ENCODE results near the gene CELSR1.
"Not testable (repeated sequence)": the region's sequence is repeated elsewhere in the genome, so short reads cannot be mapped to it uniquely, and the experiment has no call there.

The CELSR1 gene

DNA sequence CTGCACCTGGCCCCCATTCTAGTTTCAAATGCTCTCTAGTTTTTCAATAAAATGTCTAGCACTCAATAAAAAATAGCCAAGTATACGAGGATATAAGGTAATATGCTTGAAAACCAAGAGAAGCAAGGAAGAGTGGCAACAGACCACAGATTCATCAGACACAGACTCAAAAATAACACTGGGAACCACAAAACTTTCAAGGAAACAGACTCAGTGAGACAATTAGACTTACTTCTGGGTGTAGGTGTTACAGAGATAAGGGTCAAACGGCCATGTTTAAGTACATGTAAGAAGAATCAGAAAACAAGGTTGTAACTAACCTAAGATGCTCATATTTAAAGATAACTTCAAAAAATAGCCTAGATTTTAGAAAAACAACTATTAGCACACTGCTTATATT is 134.9 kb downstream of the CELSR1 start:
- no peak for DNase-seq (ENCODE audit: low read depth in 2 of 2)

DNA sequence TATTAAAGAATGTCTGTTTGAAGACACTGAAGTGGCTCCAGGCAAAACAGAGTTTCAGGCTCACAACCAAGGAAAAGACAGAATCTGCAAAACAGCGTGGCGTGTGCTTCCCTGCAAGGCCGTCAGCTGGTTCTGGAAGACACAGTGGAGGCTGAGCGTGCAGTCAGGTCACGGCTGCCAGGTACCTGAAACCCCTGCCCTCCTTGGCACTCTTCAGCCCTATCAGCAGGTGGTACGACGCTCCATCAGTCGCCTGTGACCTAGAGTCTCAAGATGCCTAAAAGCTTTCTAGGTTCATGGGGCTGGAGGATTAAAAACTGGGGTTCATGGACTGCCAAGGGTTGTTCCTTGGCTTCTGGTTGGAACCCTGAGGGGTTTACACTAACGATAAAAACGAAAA is 136.1 kb downstream of the CELSR1 start:
- DNase-seq (ENCODE audit: low read depth in 2 of 2): no peak

DNA sequence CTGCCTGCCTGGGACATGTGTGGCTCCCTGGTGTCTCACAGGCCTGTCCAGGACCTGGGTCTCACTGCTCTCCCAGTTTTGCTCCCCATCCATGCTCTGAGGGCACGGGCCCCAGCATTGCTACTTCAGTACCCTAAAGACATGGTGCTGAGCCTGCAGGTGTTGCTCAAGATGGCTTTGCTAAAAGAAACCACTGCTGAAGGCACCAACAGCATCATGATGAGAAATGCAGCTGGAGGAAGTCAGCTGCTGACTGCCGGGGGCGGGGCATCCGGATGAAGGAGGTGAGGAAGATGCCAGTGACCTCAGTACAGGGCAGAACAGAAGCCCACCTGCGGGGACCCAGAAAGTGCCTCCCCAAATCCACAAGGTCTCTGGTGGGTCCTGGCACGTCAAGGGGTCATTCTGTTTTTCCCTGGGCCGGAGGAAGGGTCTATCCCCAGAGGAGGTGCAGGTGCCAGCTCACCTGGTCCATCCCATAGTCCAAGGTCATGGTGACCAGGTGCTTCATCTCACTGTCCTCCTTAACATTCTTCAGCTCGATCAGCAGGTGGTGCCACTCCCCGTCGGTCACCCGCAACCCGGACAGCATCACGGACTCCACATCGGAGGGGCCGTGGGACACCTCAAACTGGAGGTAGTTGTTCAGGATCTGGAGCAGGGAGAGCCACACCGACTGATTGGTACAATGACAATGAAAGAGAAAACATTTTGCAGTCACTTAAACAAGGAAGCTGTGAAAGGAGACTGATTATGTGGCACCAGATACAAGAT is 138.0 kb downstream of the CELSR1 start:
- DNase-seq (ENCODE audit: low read depth in 2 of 2): no peak

DNA sequence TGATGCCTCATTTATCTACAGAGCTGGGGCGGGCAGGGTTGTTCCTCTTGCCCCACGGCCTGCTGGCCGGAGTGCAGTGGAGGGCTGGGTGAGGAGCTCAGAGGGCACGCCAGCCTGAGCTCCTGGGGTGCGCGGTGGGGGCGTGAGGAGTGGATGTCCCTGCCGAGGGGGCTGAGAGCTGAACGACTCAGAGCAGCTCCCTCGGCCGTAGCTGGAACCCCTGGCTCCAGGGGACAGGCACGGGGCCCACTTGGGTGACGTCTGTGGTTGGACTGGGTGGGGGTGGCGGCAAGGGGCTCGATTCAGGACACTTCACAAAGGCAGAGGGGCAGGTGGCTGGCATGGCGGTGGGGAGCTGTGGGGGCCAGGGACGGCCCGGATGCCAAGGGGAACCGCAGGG is 139.5 kb downstream of the CELSR1 start:
- no peak for DNase-seq (ENCODE audit: low read depth in 2 of 2)

DNA sequence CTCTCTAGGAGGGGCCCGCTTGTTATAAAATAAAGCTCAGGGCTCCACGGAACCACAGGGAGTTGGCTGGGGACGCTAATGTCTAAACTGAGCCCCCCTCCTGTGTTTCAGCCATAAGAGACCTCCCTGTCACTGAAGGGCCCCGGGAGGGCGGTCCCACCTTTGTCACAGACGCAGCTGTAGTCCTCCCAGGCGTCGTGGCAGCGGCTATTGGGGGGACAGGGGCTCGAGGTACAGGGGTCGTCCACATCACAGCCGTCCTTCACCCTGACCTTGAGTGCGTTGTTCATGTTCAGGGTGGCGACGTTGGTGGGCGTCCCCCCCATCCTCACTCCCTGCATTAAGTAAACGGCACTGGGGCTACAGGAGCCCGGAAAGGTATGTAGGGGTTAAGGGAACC is 139.9 kb downstream of the CELSR1 start:
- DNase-seq (ENCODE audit: low read depth in 2 of 2): no peak

DNA sequence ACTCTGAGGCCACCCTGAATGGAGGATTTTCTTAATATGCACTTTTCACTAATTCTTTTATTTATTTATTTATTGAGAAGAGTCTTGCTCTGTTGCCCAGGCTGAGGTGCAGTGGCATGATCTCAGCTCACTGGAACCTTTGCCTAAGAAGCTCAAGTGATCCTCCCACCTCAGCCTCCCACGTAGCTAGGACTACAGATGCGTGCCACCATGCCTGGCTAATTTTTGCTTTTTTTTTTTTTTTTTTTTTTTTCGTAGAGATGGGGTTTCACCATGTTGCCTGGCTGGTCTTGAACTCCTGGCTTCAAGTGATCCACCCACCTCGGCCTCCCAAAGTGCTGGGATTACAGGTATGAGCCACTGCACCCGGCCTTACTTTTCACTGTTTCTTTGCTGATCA is 140.4 kb downstream of the CELSR1 start:
- not testable (repeated sequence) for DNase-seq (ENCODE audit: low read depth in 2 of 2)

DNA sequence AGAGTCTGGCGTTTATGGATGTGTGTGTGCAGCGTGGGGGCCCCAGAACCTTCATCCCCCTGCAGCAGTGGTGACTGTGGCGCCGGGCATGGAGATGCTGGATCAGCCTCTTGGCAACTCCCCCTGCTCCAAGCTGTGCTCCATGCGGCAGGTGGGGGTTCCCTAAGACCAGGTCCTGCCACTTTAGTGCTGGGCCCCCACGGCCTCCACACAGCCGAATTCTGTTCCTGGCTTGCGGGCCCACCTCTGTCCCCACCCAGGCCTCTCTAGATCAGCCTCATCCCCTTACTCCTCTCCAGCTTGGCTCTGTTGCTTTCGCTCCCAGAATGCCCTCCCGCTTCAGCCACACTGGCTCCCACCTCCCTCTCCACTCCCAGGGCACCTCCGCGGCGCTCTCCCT is 142.3 kb downstream of the CELSR1 start:
- no peak for DNase-seq (ENCODE audit: low read depth in 2 of 2)

DNA sequence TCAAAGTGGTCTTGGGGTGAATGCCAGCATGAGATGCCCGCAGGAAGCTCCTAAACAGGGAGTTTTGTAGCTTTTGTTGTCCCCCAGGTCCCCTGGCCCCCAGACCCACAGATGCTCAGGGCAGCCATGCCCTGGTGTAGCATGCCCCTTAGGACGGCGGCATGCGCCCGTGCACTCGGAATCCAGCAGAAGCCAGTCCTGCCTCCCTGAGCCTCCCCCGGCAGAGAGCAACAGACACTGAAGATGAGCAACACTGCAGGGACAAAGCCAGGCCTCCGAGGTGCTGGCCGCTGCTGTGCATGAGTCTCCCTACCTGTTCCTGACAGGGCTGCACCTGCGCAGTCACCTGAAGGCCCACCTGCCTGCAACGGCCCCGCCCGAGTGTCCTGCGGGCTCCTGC is 142.8 kb downstream of the CELSR1 start:
- no peak for DNase-seq (ENCODE audit: low read depth in 2 of 2)

DNA sequence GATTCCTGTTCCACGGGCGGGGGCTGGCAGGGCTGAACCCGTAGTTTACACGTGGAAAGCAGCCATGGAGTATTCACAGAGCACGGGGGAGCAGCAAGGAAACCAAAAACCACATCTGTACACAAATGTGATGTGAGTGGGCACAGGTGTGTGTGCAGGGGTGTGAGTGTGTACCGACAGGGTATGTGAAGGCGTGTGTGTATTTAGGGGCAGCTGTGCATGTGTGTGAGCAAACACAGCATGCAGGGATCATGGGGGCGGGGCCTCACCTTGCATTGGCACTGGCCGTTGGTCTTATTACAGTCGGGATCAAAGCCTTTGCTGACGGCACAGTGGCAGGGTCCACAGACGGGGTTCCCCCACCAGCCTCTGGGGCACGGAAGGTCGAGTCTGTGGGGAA is 143.5 kb downstream of the CELSR1 start:
- DNase-seq (ENCODE audit: low read depth in 2 of 2): no peak

DNA sequence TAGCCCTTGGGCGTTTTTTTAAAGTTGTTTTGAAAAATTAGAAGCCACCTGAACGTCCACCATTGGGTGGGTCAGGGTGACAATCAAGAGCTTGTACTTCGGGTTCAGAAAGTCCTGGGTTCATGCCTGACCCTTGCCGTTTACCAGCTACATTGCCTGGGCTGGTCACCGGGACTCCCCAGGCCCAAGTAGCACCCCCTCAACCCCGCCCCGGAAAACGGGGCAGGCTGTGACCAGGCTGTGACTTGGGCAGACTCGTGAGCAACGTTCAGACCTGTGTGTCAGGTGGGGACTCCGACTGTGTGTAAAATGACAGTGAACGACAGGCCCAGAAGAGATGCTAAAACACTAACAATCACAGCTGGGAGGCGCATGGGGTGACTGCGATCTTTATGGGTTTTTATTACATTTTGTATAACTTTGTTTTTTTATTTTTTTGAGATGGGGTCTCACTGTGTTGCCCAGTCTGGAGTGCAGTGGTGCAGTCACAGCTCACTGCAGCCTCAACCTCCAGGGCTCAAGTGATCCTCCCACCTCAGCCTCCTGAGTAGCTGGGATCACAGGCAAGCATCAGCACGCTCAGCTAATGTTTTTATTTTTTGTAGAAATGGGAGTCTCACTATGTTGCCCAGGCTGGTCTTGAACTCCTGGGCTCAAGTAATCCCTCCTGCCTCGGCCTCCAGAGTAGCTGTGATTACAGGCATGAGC is 145.1 kb downstream of the CELSR1 start:
- no peak for DNase-seq (ENCODE audit: low read depth in 2 of 2)

DNA sequence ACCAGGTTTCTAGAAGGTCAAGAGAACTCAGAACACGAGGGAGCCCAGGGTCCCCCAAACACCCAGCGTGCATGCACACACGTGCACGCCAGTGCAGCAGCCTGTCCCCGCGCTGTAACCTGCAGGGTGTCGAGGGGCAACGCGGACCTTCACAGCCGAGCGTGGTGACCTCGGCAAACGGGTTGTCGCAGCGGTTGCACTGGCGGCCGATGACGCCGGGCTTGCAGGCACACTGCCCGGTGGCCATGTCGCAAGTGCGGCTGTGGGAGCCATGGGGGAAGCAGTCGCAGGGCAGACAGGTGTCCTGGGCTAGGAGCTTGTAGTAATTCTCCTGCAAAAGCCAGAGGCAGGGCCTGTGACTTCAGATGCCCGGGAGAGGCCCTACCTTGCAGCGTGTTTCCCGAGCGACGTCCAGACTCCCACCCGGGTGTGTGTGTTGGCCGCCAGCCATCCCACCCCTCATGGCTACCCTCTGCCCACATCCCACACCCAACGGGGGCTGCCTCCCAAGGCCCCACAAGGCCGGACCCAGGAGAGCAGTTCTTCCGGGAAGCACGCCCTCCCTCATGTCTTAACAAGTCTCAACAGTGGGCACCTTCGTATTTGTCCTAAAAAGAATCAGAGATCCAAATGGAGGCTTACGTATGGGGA is 145.8 kb downstream of the CELSR1 start:
- no peak for DNase-seq (ENCODE audit: low read depth in 2 of 2)

DNA sequence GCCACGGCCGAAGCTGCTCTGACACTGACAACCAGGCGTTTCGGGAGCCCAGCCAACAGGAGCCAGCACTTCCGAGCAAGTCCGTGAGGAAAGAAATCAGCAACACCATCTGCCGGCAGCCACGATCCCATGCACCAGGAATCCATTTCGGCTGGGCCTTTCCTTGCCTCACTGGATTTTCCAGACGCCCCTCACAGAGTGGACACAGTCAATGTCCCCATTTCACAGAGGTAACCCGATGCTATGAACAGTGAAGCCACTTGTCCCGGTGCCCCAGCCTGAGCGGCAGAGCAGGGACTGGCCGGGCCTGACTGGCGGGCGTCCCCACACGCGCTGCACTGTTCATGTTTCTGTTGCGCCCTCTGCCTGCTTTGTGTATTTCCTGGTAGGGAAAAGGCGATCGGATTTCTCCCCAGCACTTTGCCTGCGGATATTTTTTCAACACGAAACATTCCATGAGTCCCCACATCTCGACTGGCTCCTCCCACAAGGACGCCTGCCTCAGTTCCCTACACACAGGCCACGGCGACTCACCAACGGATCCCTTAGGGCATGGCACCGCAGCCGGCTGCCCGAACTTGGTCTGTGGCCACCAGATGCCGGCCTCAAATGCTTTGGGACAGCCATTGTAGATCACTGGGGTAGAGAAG is 146.6 kb downstream of the CELSR1 start:
- DNase-seq (ENCODE audit: low read depth in 2 of 2): no peak

DNA sequence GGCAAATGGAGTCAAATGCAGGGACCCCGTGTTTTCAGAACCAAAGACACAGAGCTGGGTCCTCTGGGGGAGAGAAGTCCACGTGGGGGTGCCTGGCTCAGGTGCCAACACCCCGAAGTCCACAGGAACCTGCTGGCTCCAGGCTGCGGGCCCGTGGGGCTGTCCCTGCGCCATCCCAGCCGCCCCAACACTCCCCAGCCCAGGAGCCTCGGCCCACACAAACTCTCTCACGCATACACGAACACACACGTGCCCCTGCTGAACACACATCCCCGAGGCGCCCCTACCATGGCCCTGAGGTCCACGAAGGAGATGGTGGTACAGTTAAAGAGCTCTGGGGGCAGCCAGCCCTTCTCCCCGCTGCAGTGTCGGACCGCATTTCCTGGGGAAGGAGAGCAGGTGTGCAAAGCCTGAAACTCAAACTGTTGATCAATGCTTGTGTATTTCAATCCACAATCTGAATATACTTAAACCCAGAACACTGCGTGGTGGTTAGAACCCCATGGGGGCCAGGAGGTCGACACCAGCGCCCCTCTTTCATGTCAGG is 147.2 kb downstream of the CELSR1 start:
- DNase-seq (ENCODE audit: low read depth in 2 of 2): no peak

DNA sequence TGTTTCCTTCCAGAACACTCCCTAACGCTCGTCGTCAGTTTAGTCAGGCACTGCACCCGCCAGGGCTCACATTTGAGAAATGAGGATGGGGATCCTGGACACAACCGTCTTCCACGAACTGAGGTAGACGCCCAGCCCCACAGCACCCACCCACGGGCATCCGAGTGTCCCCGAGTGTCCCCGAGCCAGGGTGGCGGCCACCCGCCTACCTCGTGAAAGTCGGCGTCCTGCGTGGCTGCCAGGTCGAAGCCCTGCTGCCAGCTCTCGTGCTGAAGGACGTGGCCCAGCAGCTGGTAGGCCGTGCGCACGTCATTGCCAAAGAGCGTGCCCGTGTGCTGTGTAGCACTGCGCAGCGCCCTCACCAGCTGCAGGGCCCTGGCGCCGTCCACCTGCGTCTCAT is 148.3 kb downstream of the CELSR1 start:
- no peak for DNase-seq (ENCODE audit: low read depth in 2 of 2)

DNA sequence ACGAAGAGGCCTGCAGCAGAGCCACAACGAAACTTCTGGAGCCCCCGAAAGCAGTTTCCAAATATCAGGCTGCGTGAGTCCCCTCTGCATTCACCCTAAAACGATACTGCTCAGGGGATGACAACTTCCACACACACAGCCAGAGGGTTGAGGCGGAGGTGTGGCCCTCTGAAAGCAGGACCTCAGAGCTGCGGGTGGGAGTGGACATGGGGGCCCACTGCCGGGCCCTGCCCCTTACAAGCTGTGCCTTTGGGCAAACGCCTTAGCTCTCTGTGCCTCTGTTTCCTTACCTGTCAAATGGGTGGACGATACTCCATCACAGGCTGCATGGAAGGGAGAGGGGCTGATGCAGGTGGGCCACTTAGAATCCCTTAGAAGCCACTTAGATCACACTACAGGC is 148.8 kb downstream of the CELSR1 start:
- no peak for DNase-seq (ENCODE audit: low read depth in 2 of 2)

DNA sequence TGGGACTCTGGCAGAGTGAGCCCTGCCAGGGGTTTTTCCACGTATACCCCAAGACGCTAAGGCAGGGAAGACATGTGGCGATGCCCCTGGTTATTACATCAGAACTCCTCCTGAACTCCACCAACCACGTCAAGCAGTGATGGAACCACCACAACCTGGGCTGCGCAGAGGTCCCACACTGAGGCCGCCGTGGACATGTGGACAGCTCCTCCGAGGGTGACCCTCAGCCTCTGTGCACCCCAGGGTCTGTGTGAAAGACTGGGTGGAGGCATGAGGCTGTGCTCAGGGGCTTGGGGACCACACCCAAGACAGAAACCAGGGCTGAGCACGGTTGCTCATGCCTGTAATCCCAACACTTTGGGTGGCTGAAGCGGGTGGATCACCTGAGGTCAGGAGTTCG is 149.7 kb downstream of the CELSR1 start:
- DNase-seq (ENCODE audit: low read depth in 2 of 2): no peak

DNA sequence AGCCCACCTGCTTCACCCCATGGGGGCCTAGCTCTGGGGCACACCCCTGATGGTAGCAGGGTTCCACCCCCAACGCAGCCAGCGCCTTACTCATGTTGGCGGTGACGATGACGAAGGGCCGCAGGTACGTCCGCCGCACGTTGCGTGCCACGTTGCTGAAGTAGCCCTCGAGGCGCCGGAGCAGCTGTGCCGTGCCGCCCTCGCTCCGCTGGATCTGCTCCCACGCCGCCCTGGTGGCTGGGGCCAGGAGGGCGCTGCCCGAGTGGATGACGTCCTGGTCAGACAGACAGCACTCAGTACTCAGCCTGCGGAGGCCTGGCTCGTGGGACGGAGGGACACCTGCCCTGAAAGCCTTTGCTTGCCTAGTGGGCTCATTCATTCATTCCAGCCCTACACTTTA is 151.1 kb downstream of the CELSR1 start:
- no peak for DNase-seq (ENCODE audit: low read depth in 2 of 2)

DNA sequence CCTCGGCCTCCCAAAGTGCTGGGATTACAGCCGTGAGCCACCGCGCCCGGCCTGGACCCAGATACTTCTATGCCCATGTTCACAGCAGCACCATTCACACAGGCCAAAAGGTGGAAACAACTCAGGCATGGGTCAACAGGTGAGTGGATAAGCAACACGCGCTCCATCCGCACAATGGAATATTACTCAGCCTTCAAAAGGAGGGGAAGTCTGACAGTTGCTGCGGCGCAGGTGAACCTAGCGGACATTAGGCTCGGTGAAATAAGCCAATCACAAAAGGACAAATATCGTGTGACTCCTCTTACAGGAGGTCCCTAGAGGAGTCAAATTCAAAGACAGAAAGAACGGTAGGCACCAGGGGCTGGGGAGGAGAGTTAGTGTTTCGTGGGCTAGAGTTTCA is 154.9 kb downstream of the CELSR1 start:
- no peak for DNase-seq (ENCODE audit: low read depth in 2 of 2)

DNA sequence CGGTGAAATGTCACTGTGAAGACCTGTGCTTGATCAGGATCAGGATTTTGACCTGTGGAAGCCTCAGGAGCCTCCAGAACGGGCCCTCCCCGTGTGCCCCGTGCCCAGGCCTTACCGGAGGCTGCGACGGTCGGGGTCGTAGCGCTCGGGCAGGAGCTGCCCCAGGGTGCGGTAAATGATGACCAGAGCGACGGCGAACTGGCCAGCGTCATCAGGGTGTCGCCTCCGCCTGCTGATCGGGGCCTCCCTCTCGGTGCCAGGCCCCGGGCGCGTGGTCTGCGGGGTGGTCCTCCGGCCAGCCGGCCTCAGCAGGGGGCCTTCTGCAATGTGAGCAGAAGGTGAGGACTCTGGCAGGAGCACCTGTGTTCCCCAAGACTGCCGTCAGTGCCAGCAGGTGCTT is 155.7 kb downstream of the CELSR1 start:
- no peak for DNase-seq (ENCODE audit: low read depth in 2 of 2)

DNA sequence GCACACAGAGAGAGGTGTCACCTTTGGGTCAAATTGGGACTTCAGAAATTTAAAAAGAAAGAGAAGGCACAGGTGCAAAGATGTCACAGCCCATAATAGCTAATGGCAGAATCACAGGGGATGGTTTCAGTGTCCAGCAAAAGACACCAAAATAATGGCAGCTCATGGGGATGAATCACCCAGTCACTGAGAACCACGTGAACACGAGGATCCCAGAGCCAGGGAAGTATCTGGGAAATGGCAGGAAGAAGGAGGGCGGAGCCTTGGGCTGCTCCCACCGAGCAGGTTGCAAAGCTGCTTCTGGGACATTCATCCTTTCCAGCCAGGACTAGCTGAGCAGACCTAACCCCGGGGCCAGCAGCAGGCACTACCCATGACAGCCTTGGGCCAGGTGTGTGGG is 156.3 kb downstream of the CELSR1 start:
- no peak for DNase-seq (ENCODE audit: low read depth in 2 of 2)

DNA sequence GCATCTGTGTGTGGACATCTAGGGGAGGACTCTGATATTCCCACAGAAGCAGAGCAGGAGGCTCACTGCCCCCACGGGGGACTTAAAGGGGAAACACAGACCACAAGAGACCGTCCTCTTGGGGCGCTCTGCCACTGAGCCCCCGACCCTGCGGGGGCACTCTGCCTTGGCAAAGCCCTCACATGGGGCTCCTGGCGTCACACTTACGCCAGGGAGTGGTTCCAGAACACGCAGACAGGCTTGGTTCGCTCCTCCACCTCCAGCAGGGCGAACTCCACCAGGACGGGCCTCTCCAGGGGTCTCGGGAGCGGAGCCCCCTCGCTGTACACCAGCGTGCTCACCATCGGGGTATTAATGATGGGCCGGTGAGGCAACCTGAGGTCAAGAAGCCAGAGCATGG is 156.8 kb downstream of the CELSR1 start:
- no peak for DNase-seq (ENCODE audit: low read depth in 2 of 2)

DNA sequence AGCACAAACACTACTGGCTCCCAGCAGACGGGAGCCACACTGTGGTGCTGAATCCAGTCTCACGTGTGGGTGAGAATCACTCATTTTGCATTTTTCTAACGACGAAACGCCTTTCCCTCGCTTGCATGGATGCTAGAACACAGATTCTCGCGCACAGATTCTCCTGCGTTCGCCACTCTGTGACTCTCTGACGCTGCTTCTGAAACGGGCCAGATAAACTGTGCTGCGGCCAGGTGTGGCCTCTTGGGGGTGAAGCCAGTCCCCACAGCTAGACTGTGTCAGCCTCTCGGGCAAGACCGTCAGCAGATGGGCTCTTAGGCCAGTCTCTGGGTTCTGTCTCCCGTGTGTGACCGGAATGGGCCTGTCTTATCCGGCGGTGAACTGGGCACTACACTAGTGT is 157.4 kb downstream of the CELSR1 start:
- DNase-seq (ENCODE audit: low read depth in 2 of 2): no peak
